Activated CD8-positive, alpha-beta T cell treated with anti-CD3 and anti-CD28 coated beads, Interleukin-2, amount 10 ng/mL, durations not matched to agents 7 days and 5 days (primary cell): ENCODE results near the gene KLHL26. TPM values are rescaled to one million over a fixed set of nuclear protein-coding genes. Genes with fewer than 3 reads are reported as not detected.
A peak's percentile ranks its signal among the peaks of the same experiment; 100 is the strongest.

Experiments
- ATAC-seq: fragments of 150-1000 bp; cut with Tn5 transposase; one replicate; pipeline ENCODE4 v1.10.0; 2021; ENCODE audit warnings: moderate library complexity
- CTCF ChIA-PET: fragments of 350-600 bp; sonication (Branson Sonifier 250); formaldehyde crosslinking; loops from one replicate; lab custom pipeline; 2021; ENCODE audit warnings: antibody characterized with exemption; lab: Charles Lee
- POLR2A ChIA-PET: fragments of 350-600 bp; sonication (Branson Sonifier 250); formaldehyde crosslinking; loops from one replicate; lab custom pipeline; 2021; ENCODE audit warnings: antibody characterized with exemption; lab: Charles Lee
- DNase-seq: peaks from one replicate; pipeline ENCODE4 v3.0.0-alpha.2; 2020
- H3K27ac Mint-ChIP-seq: one replicate; pipeline ENCODE4 v1.8.0; 2021; ENCODE audit warnings: mild to moderate bottlenecking, mixed read lengths
- H3K27me3 Mint-ChIP-seq: one replicate; pipeline ENCODE4 v1.8.0; 2021; ENCODE audit warnings: low read depth, mixed read lengths
- H3K36me3 Mint-ChIP-seq: one replicate; pipeline ENCODE4 v1.8.0; 2021; ENCODE audit warnings: low read depth, mixed read lengths
- H3K4me1 Mint-ChIP-seq: one replicate; pipeline ENCODE4 v1.8.0; 2021; ENCODE audit warnings: low read depth, mixed read lengths
- H3K4me3 Mint-ChIP-seq: one replicate; pipeline ENCODE4 v1.8.0; 2021; ENCODE audit warnings: mild to moderate bottlenecking, mixed read lengths
- H3K9me3 Mint-ChIP-seq: one replicate; pipeline ENCODE4 v1.8.0; 2022; ENCODE audit warnings: mixed read lengths; ENCODE audit not compliant: insufficient read depth
- total RNA-seq, 2 experiments: library from RNA; stranded (reverse); gene quantifications; one replicate each; pipeline ENCODE4 v1.2.3, GENCODE V29; 2021

KLHL26 gene
- total RNA-seq, 2 experiments from 2014 or later: 13.2 to 13.4 TPM

DNA sequence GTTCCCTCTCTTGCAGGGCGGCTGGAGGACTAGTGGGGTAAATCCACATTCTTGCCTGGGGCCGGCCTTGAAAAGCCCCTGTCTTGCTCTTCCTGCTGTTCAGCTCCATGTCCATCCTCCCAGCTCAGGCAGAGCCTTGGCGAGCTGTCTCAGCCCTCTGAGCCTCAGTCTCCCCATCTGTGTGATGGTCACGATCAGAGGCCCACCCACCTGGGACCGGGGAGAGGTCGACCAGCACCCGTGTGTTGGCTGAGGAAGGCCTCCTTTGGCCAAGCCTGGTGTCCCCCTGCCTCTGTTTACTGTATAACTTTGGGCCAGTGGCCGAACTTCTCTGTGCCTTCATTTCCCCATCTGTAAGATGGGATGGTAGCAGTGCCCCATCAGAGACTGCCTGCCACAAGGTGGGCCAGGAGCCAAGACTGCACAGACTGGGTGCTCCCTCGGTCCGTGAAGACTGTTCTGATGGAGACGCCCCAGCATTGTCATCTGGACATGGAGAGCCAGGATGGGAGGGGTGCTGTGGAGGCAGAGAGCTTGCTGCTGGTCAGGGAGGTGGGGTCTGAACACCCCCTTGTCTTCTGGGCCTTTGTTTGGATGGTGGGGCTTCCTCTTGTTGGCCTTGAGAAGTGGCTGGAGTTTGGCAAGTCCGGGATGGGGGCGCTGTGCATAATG, 18.5 kb downstream of the KLHL26 start:
- DNase-seq (no peak), ATAC-seq (no peak)
- Mint-ChIP-seq H3K27ac (no peak overlapping the region), H3K27me3 (no peaks in the 10 kb centered on the region), H3K4me3 (no peak overlapping the region), H3K4me1 (no peaks in the 10 kb centered on the region), H3K9me3 (no peaks in the 10 kb centered on the region), H3K36me3 (no peaks in the 10 kb centered on the region)
- ChIA-PET CTCF (no interaction called here), POLR2A (no interaction called here)

DNA sequence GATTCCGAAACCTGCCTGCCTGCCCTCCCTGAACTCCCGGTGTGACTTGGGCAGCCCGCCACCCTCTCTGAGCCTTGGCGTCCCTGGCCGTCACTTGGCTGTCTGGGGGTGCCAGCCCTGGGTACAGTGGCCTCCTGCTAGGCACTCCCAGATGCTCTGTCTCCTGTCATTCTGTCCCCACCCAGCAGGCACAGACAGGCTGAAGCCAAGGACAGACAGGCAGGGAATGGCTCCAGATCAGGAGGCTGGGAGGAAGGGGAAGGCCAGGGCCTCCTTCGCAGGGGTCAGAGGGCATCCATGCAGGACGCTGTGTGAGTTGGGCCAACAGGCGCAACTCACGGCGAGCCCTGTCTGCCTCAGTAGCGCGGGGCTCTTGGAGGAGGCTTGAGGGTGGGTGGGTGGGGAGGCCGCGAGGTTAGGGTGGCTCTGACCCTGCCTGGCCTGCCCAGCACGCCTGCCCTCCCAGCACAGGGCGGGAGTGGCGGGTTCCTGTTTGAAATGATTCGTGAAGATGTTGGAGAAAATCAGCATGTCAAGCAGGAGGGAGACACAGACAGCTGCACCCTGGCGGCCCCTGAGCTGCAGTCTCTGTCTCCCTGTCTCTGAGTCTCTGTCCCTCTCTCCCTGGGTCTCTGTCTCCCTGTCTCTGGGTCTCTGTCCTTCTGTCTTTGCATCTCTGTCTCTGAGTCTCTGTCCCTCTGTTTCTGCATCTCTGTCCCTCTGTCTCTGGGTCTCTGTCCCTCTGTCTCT, 19.7 kb downstream of the KLHL26 start:
- H3K9me3 Mint-ChIP-seq: no peaks in the 10 kb centered on the region
- ChIA-PET POLR2A (no interaction called here), CTCF (no interaction called here)
- no peaks in the 10 kb centered on the region for H3K36me3 Mint-ChIP-seq
- H3K4me1 Mint-ChIP-seq: peaks cover 3% of the 10 kb centered on the region
- no peak overlapping the region for H3K27ac Mint-ChIP-seq
- DNase-seq (no peak), ATAC-seq (no peak)
- no peaks in the 10 kb centered on the region for H3K27me3 Mint-ChIP-seq
- no peak overlapping the region for H3K4me3 Mint-ChIP-seq

DNA sequence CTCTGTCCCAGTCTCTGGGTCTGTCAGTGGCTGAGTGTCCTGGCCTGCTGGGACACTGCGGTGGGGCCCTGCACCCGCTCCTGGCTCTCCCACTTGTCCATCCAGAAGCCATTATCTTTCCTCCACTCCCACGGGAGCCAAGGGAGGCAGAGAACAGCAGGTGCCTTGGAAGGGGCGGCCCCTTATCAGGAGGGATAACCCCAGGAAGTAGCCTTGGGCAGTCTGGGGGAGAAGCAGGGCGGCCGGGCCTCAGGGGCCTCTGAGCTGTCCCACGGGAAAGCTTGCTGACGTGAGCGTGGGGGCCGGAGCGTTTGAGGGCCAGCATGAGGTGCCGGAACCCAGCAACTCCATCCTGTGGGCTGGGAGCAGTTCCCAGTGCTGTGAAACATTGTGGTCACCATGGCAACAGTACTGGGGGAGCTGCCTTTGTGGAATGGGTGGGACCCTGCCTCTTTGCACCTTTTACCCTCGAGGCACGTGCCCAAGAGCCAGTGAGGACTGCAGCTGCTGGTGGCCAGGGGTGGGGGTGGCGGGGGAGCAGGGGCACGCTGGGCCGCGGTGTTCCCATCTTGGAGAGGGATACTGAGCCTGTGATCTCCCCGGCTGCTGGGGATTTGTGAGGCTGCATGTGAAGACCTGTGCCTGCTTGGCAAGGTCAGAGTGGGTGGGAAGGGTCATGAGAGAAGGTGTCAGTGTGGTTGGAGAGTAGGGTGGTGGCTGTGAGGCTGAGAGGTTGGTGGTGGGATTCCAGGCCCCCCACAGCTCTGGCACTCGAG, 20.9 kb downstream of the KLHL26 start:
- no peaks in the 10 kb centered on the region for H3K36me3 Mint-ChIP-seq
- H3K4me3 Mint-ChIP-seq: no peak overlapping the region
- H3K4me1 Mint-ChIP-seq: peaks cover 3% of the 10 kb centered on the region
- no peak overlapping the region for H3K27ac Mint-ChIP-seq
- ChIA-PET POLR2A (no interaction called here), CTCF (no interaction called here)
- DNase-seq: no peak
- H3K9me3 Mint-ChIP-seq: no peaks in the 10 kb centered on the region
- no peaks in the 10 kb centered on the region for H3K27me3 Mint-ChIP-seq
- no peak for ATAC-seq

DNA sequence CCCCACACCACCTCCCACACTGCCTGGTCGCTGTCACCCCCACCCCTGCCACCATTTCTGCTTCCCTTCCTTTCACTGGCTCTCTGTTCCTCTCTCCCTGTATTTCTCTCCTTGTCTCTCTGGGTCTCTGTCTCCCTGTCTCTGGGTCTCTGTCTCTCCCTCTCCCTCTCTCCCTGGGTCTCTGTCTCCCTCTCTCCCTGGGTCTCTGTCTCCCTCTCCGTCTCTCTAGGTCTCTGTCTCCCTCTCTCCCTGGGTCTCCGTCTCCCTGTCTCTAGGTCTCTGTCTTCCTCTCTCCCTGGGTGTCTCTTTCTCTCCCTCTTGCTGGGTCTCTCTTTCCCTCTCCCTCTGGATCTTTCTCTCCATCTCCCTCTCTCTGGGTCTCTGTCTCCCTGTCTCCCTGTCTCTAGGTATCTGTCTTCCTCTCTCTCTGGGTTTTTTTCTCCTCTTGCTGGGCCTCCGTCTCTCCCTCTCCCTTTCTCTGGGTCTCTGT, 21.6 kb downstream of the KLHL26 start:
- ATAC-seq (no peak), DNase-seq (no peak)
- no peak overlapping the region for H3K27ac Mint-ChIP-seq
- CTCF ChIA-PET: no interaction called here
- no peaks in the 10 kb centered on the region for H3K36me3 Mint-ChIP-seq
- peaks cover 7% of the 10 kb centered on the region for H3K4me1 Mint-ChIP-seq
- H3K27me3 Mint-ChIP-seq: no peaks in the 10 kb centered on the region
- no peaks in the 10 kb centered on the region for H3K9me3 Mint-ChIP-seq
- POLR2A ChIA-PET: no interaction called here
- no peak overlapping the region for H3K4me3 Mint-ChIP-seq

DNA sequence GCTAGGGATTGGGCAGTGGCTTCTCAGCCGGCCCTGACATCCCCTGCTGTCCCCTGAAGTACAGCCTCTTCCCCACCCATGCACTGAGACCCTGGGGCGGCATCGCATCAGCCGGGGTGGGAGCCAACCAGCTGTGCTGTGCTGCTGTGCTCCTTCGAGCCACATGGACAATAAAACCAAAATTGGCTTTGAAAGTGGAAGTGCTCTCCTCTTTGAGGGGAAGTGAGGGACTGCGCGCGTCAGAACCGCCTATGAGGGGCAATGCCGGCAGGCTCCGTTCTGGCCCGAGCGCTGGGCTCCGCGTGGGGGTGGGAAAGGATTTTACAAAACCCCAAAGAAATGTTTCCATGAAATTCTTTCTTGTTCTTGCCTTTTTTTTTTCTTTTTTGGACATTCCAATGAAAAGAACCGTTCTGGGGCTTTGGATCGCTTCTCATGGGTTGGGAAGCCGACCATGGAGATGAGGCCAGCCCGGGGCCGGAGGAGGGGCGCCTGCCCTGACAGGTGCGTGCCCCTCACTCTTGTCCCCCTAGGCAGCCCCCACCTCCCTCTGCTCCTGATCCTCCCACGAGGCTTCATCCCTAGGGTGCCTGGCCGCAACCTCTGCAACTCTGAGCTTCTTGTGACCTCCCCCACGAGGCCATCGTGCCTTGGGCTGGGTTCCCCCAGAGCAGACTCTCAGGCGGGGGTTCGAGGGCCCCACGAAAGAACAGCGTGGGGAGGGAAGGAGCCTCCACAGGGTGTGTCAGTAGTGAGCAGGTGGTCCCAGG, 22.6 kb downstream of the KLHL26 start:
- Mint-ChIP-seq H3K4me3 (no peak overlapping the region), H3K36me3 (no peaks in the 10 kb centered on the region), H3K27me3 (no peaks in the 10 kb centered on the region), H3K9me3 (no peaks in the 10 kb centered on the region), H3K27ac (no peak overlapping the region), H3K4me1 (peaks cover 17% of the 10 kb centered on the region)
- ChIA-PET CTCF (no interaction called here), POLR2A (no interaction called here)
- no peak for ATAC-seq
- DNase-seq: no peak

DNA sequence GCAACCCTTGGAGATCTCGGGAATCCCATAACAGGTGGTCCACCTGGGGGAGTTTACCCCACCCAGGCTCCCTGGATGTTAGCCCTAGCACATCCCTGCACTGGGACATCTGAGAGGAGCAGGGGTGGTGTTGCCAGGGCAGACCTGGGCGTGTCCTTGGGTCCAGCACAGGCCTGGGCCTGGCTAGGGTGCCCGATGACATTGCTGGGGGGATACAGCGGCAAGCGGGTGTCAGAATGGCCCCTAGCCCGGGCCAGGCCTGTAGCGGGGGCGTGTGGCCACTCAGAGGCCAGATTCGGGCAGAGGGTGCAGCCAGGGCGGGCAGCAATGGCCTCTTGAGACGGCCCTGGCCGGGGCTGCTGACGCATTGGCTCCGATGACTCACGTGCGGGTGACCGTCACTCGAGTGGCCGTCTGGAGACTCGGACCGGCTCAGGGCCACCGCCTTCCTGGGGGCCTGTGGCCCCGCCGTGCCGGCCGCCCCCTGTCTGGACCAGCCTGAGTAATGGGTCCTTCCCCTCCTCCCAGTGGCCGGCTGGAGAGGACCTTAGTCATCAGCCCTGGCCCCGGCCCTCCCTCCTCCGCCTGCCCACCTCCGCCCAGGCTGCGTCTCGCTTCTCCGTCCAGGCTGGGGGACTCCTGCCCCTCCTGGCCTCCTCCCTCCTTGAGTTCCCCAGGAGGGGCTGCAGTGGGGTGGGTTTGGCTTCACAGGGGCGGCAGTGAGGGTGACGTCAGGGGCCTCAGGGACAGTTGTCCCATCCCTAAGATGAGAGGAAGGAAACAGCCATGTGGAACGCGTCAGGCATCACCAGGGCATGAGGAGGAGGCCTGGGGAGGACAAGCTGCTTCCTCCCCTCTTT, 23.5 kb downstream of the KLHL26 start:
- POLR2A ChIA-PET: no interaction called here
- H3K4me3 Mint-ChIP-seq: no peak overlapping the region

DNA sequence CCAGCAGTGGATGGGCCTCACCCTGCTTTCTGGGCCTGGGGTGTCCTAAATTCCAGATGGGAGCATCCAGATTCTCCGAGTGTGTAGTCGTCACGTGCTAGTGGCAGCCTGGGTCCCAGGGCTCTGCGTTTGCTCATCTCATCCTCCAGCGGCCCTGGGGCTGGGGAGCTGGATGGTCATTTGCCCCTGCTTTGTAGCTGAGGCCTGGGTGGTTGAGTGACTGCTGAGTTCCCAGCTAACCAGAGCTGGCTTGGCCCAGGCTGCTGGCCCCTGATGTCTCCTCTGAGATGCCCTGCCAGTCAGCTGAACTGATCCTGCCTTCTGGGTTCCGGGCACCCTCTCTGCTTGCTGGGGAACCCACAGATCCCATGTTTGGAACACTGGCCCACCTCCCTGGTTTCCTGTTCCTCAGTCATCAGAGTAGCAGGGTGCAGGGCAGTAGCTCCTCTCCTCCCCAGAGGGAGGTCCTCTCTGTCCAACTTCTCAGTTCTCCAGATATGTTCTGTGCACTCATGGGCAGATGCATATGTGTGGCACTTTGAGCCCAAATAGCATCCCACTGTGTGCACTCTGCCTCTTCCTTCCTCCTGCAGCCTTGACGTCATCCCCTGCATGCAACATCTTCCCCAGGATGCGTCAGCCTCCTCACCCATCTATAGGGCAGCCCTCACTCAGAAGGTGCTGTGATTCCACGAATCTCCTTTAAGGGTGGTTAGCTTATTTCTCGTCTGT, 24.3 kb downstream of the KLHL26 start:
- ChIA-PET POLR2A (no interaction called here), CTCF (no interaction called here)
- peaks cover 17% of the 10 kb centered on the region for H3K4me1 Mint-ChIP-seq
- no peaks in the 10 kb centered on the region for H3K27me3 Mint-ChIP-seq
- DNase-seq (no peak), ATAC-seq (no peak)
- H3K9me3 Mint-ChIP-seq: no peaks in the 10 kb centered on the region
- H3K4me3 Mint-ChIP-seq: no peak overlapping the region
- no peaks in the 10 kb centered on the region for H3K36me3 Mint-ChIP-seq
- no peak overlapping the region for H3K27ac Mint-ChIP-seq

More for the DNA sequence above, 23.5 kb downstream of the KLHL26 start:
- no peak overlapping the region for H3K27ac Mint-ChIP-seq
- ATAC-seq (no peak), DNase-seq (no peak)
- CTCF ChIA-PET: no interaction called here
- no peaks in the 10 kb centered on the region for H3K9me3 Mint-ChIP-seq
- H3K4me1 Mint-ChIP-seq: peaks cover 17% of the 10 kb centered on the region
- no peaks in the 10 kb centered on the region for H3K36me3 Mint-ChIP-seq
- H3K27me3 Mint-ChIP-seq: no peaks in the 10 kb centered on the region

DNA sequence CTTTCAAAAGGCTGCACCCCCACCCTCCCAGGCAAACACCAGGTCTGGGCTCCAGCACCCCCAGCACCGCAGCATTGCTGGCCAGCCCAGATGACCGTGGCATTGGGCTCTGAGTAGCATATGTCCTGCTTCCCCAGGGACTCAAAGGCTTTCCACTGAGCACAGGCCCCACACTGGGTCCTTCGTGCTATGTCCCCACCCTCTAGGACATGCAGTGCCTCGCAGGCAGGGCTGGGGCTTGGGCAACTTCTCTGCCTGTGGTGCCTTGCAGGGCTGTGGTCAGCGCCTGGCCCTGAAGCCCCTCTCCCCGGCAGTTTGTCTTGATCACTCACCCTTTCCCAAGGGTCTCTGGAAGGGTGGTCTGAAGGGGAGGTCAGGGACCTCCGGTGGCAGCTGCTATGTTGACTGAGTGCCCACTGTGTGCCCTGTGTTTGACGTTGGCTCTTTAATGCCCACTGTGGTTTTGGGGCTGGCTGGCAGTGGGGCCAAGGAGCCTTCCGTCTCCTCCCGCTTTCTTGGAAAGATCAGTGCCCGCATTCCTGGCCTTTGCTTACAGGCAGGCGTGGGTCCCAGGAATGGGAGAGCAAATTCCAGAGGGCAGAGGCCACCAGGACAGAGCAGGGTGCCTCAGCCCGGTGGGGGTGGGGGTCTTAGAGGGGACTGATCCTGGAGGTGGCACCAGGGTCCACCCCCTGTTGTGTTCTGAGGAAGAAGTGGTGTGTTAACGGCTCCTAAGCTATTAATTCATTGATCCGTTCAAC, 26.3 kb downstream of the KLHL26 start:
- no peak for ATAC-seq
- Mint-ChIP-seq H3K36me3 (peaks cover 5% of the 10 kb centered on the region), H3K4me3 (no peak overlapping the region), H3K9me3 (no peaks in the 10 kb centered on the region), H3K4me1 (peaks cover 17% of the 10 kb centered on the region), H3K27ac (no peak overlapping the region), H3K27me3 (no peaks in the 10 kb centered on the region)
- ChIA-PET POLR2A (no interaction called here), CTCF (no interaction called here)
- no peak for DNase-seq

DNA sequence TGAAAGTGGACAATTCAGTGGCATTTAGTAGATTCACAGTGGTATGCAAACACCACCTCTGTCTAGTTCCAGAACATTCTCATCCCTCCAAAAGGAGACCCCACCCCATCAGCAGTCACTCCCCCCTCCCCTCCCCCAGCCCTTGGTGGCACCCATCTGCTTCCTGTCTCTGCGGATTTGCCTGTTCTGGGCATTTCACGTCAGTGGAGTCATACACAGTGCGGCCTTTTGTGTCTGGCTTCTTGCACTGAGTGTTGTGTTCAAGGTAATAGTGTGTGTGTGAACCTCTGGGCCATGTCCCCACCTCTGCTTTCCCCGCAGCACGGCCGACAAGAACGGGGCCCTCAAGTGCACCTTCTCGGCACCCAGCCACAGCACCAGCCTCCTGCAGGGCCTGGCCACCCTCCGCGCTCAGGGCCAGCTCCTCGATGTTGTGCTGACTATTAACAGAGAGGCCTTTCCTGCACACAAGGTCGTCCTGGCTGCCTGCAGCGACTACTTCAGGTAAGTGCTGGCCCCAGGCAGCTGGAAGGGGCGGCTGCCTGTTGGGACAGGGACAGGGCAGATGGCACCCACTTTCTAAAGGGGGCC, 27.2 kb downstream of the KLHL26 start:
- Mint-ChIP-seq H3K27me3 (no peaks in the 10 kb centered on the region), H3K4me3 (no peak overlapping the region), H3K4me1 (peaks cover 17% of the 10 kb centered on the region), H3K27ac (peak overlapping the region; percentile 72), H3K36me3 (peaks cover 5% of the 10 kb centered on the region), H3K9me3 (no peaks in the 10 kb centered on the region)
- ATAC-seq (peak; percentile 66), DNase-seq (peak; percentile 46)
- CTCF ChIA-PET: no interaction called here
- POLR2A ChIA-PET: interaction anchor here (0.7 kb wide), 1 partner anchor 52 kb away, joined by 3 read pairs; no protein-coding TSS in a partner anchor

DNA sequence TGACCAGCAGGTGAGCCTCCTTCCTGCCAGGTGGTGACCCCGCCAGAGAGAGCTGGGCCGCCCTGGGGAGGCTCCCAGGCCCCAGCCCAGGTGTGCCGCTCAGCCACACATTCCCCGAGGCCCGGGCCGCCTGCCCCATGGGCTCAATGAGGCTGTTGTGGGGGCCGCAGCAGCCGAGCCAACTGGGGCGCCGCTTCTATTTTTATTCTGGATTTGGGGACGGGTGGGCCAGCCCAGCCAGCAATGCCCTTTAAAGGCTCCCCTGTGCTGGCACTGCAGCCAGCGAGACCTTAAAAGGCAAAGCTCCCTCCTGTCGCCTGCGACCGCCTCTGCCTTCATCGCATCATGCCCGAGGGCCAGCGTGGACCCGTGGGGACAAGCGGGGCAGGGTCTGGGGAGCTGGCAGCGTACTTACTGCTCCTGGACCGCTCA, 29.0 kb downstream of the KLHL26 start:
- Mint-ChIP-seq H3K9me3 (no peaks in the 10 kb centered on the region), H3K27me3 (no peaks in the 10 kb centered on the region), H3K27ac (no peak overlapping the region), H3K4me1 (peaks cover 17% of the 10 kb centered on the region), H3K36me3 (peaks cover 12% of the 10 kb centered on the region), H3K4me3 (no peak overlapping the region)
- ChIA-PET CTCF (no interaction called here), POLR2A (no interaction called here)
- DNase-seq (no peak), ATAC-seq (no peak)
